MM.1S (cell line): ENCODE results near the gene NUCB2.

Source experiments
- DNase-seq: peaks from one replicate; pipeline ENCODE4 v3.0.0-alpha.2; 2015
- H2AFZ ChIP-seq: fragments of 300-600 bp; sonication (generic); 2 replicates; pipeline ENCODE4 v1.6.0; 2016; ENCODE audit warnings: antibody characterized with exemption, low read length
- H3F3A ChIP-seq: fragments of 300-600 bp; sonication (generic); 2 replicates; pipeline ENCODE4 v1.6.1; 2016; ENCODE audit warnings: mild to moderate bottlenecking, antibody characterized with exemption, low read length, moderate library complexity, mixed read lengths; ENCODE audit not compliant: insufficient read depth
- H3K27ac ChIP-seq: fragments of 300-600 bp; sonication (generic); 2 replicates; pipeline ENCODE4 v1.5.1; 2016; ENCODE audit warnings: mild to moderate bottlenecking, low read length
- H3K27me3 ChIP-seq: fragments of 300-600 bp; sonication (generic); replicated peaks from 2 replicates; pipeline ENCODE4 v1.6.0; 2016; ENCODE audit warnings: low read length; ENCODE audit not compliant: insufficient read depth
- H3K36me3 ChIP-seq: fragments of 300-600 bp; sonication (generic); replicated peaks from 2 replicates; pipeline ENCODE4 v1.6.1; 2016; ENCODE audit warnings: mild to moderate bottlenecking, low read length, mixed read lengths; ENCODE audit not compliant: insufficient read depth
- H3K4me1 ChIP-seq: fragments of 300-600 bp; sonication (generic); 2 replicates; pipeline ENCODE4 v1.6.1; 2016; ENCODE audit warnings: low read length, mixed read lengths
- H3K4me2 ChIP-seq: fragments of 300-600 bp; sonication (generic); 2 replicates; pipeline ENCODE4 v1.6.0; 2016; ENCODE audit warnings: low read depth, low read length
- H3K4me3 ChIP-seq: fragments of 300-600 bp; sonication (generic); 2 replicates; pipeline ENCODE4 v1.5.1; 2016; ENCODE audit warnings: low read length, mixed read lengths
- H3K79me2 ChIP-seq: fragments of 300-600 bp; sonication (generic); 2 replicates; pipeline ENCODE4 v1.6.1; 2016; ENCODE audit warnings: mixed run types, low read length, mixed read lengths
- H3K9ac ChIP-seq: fragments of 300-600 bp; sonication (generic); 2 replicates; pipeline ENCODE4 v1.6.1; 2016; ENCODE audit warnings: low read length, mixed read lengths
- H3K9me2 ChIP-seq: fragments of 300-600 bp; sonication (generic); replicated peaks from 2 replicates; pipeline ENCODE4 v1.6.1; 2016; ENCODE audit warnings: mild to moderate bottlenecking, low read length, mixed read lengths; ENCODE audit not compliant: insufficient read depth
- H3K9me3 ChIP-seq: fragments of 300-600 bp; sonication (generic); replicated peaks from 2 replicates; pipeline ENCODE4 v1.6.1; 2016; ENCODE audit warnings: mild to moderate bottlenecking, low read length, mixed read lengths; ENCODE audit not compliant: insufficient read depth
- H4K20me1 ChIP-seq: fragments of 300-600 bp; sonication (generic); 2 replicates; pipeline ENCODE4 v1.6.1; 2016; ENCODE audit warnings: mild to moderate bottlenecking, low read length, moderate library complexity, mixed read lengths; ENCODE audit not compliant: insufficient read depth
- CTCF ChIP-seq: fragments of 300-600 bp; sonication (generic); IDR thresholded peaks from 2 replicates; pipeline ENCODE4 v1.5.1; 2016; ENCODE audit warnings: antibody characterized with exemption, low read length, mixed read lengths
- EZH2 ChIP-seq: fragments of 300-600 bp; sonication (generic); optimal IDR thresholded peaks from 2 replicates; pipeline ENCODE3; 2017; ENCODE audit warnings: low read depth, mild to moderate bottlenecking, antibody characterized with exemption, low read length, mixed read lengths
- EZH2phosphoT487 ChIP-seq: fragments of 300-600 bp; sonication (generic); IDR thresholded peaks from 2 replicates; pipeline ENCODE4 v1.6.1; 2018; ENCODE audit warnings: antibody characterized with exemption, low read length

NUCB2 gene

GRCh38 chr11:17378655-17379054 lies 102.1 kb downstream of the NUCB2 start:
- no peaks in the 10 kb centered on the region for H3K79me2 ChIP-seq
- no peaks in the 10 kb centered on the region for H3K36me3 ChIP-seq
- no peaks in the 10 kb centered on the region for H3K4me1 ChIP-seq
- H3K27ac ChIP-seq, result no peak overlapping the region
- H2AFZ ChIP-seq, result no peak overlapping the region
- no peaks in the 10 kb centered on the region for H3K9me3 ChIP-seq
- no peak overlapping the region for H3K9ac ChIP-seq
- TF ChIP-seq CTCF, result no peak
- no peak for TF ChIP-seq EZH2phosphoT487
- no peak for TF ChIP-seq EZH2
- H3F3A ChIP-seq, result no peaks in the 10 kb centered on the region
- no peak overlapping the region for H3K4me3 ChIP-seq
- DNase-seq, result no peak
- H4K20me1 ChIP-seq, result no peaks in the 10 kb centered on the region
- no peak overlapping the region for H3K4me2 ChIP-seq
- no peaks in the 10 kb centered on the region for H3K27me3 ChIP-seq
- H3K9me2 ChIP-seq, result no peaks in the 10 kb centered on the region

GRCh38 chr11:17379383-17380180 lies 103.0 kb downstream of the NUCB2 start:
- Histone ChIP-seq H3K4me2 (no peak overlapping the region), H2AFZ (no peak overlapping the region), H3K4me3 (no peak overlapping the region), H3K27ac (no peak overlapping the region), H3F3A (no peaks in the 10 kb centered on the region), H3K9me2 (no peaks in the 10 kb centered on the region), H3K79me2 (no peaks in the 10 kb centered on the region), H3K9me3 (no peaks in the 10 kb centered on the region), H4K20me1 (no peaks in the 10 kb centered on the region), H3K4me1 (no peaks in the 10 kb centered on the region), H3K27me3 (no peaks in the 10 kb centered on the region), H3K36me3 (no peaks in the 10 kb centered on the region), H3K9ac (no peak overlapping the region)
- no peak for TF ChIP-seq CTCF
- no peak for TF ChIP-seq EZH2phosphoT487
- TF ChIP-seq EZH2, result no peak
- DNase-seq, result no peak

GRCh38 chr11:17381156-17381555 lies 104.6 kb downstream of the NUCB2 start:
- Histone ChIP-seq H3K4me2 (no peak overlapping the region), H3K9ac (no peak overlapping the region), H3K4me3 (no peak overlapping the region), H3K36me3 (no peaks in the 10 kb centered on the region), H3K9me3 (no peaks in the 10 kb centered on the region), H3K4me1 (peaks cover 7% of the 10 kb centered on the region), H3K79me2 (0 out of 2 replicates have a peak, but pooled peaks cover 9% of the 10 kb centered on the region), H2AFZ (no peak overlapping the region), H3K27ac (no peak overlapping the region), H3F3A (no peaks in the 10 kb centered on the region), H4K20me1 (no peaks in the 10 kb centered on the region), H3K9me2 (no peaks in the 10 kb centered on the region), H3K27me3 (no peaks in the 10 kb centered on the region)
- no peak for DNase-seq
- no peak for TF ChIP-seq EZH2
- no peak for TF ChIP-seq CTCF
- TF ChIP-seq EZH2phosphoT487, result no peak
